GM18526 (cell line): ENCODE results near the gene CCDC112.

Experiments used
- POLR2A ChIP-seq: IDR thresholded peaks from 3 replicates; pipeline ENCODE4 v1.6.1; 2011; ENCODE audit not compliant: insufficient read length; ENCODE audit errors: extremely low read depth

Gene CCDC112

GRCh38 chr5:115291397-115291796, 5.1 kb downstream of the CCDC112 start:
- TF ChIP-seq POLR2A: no peak

GRCh38 chr5:115289104-115289503, 7.3 kb downstream of the CCDC112 start:
- TF ChIP-seq POLR2A: no peak

DNA sequence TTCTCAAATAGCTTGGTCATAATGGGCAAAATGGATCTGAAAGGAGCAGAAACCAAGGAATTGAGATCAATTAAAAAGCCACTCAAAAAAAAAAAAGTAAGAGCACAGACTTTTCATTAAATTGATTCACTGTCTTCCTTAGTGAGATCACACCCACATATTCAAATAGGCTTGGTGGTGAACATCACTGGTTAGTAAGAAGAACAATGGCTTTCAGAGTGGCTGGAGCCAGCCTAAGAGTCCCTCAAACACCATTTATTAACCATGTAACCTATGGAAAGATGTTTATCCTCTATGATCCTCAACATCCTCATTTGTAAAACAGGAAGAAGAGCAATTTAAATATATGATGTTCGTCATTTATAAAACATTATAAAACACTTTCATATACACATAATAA, 12.4 kb downstream of the CCDC112 start:
- no peak for TF ChIP-seq POLR2A

DNA sequence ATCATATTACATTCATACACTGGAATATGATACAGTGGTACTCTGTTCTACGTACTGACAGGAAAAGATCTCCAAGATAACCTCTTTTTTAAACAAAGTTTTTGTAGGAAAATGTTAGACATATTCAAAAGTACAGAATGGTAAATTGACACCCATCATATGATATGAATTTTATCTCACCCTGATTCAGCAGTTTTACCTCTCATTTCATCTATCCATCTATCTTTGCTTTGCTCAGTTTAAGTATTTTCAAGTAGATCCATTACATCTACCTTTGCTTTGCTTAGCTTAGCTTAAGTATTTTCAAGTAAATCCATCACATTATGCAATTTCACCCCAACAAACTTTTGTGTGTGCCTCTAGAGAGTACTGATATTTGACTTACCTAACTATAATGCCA, 14.3 kb downstream of the CCDC112 start:
- no peak for TF ChIP-seq POLR2A

DNA sequence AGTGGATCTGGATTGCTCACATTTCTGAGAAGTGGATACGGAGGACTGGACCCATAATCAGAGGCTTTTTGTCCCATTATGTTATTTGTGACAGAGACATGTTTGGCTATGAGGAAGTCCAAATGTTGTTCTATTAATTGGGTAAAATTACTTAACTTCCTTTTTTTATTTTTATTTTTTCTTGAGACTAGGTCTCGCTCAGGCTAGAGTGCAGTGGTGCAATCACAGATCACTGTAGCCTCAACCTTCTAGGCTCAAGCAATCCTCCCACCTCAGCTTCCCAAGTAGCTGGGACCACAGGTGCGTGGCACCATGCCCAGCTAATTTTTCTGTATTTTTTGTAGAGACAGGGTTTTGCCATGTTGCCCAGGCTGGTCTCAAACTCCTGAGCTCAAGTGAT, 21.9 kb downstream of the CCDC112 start:
- TF ChIP-seq POLR2A: no peak

DNA sequence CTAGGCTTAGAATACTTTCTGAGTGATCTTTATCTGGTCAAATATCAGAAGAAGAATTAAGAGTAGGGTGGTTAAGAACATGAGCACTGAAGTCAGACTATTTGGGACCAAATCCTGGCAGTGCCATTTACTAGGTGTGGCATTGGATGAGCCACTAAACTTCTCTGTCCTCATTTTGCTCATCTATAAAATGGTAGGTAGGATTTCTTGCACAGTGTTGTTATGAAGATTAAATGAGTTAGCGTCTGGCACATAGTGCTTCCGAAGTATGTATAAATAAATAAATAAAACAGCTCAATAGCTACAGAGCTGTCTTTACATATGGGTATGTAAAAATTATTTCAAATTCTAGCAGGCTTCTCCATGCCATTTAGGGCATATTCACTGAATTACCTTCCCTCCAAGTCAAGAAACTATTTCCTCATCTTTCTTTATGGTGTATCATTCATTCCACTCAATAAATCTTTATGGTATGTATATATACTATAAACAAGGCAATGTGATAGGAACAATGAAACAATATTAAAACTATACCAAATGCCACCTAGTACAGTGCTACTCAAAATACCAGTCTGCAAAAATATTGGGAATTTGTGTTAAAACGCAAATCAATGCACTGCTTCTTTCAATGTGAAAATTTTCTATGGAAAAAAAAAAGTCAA, 24.0 kb downstream of the CCDC112 start:
- TF ChIP-seq POLR2A: no peak

DNA sequence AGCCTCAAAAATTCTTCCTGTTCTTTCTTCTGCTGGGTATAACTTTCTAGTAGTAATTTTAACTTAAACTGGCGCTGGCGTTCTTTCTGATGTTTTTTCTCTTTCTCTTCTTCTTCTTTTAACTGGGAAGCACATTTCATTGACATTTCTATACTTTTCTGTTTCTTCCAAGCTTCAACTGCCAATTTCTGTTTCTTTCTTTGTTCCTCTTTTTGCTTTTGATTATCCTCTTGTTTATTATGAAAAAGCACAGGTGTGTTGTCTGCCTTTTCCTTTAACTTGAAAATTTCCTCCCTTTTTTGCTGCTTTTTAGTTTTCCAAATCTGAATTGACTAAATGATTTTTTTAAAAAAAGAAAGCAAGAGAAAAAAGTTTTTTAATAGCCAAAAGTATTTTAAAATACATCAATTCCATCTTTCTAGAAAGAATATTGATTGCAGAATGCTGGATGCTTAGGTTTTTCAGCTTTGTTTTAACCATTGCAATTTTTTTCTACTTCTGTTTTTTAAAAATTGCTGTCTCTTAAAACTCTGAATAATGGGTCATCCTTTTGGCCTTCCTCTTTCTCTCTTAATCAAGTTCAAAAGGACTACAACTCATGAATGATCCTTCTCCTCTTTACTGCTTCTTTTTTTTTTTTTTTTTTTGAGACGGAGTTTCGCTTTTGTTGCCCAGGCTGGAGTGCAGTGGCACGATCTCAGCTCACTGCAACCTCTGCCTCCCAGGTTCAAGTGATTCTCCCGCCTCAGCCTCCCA, 25.0 kb downstream of the CCDC112 start:
- TF ChIP-seq POLR2A: no peak

GRCh38 chr5:115267617-115268016, 28.8 kb downstream of the CCDC112 start:
- no peak for TF ChIP-seq POLR2A

DNA sequence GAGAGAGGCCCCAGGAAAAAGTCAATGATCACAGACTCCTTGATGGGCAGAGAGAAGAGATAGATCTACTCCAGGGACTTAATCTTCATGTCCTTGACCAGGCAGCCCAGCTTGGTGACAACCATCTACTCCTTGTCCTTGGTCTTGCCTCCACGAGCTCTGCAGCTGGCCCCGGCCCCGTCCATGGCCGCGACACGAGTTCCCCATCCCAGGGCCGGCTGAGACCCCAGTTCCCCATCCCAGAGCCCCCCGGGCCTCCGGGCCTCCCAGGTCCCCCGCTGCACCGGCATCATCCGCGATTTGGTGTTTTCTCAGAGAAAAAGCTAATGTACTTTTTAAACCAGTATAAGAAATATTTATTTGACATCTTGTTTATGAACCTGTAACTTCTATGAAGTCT, 31.2 kb downstream of the CCDC112 start:
- no peak for TF ChIP-seq POLR2A

- no peak for TF ChIP-seq POLR2A
These were observed 31.7 kb downstream of the CCDC112 start for GRCh38 chr5:115264786-115265185.

DNA sequence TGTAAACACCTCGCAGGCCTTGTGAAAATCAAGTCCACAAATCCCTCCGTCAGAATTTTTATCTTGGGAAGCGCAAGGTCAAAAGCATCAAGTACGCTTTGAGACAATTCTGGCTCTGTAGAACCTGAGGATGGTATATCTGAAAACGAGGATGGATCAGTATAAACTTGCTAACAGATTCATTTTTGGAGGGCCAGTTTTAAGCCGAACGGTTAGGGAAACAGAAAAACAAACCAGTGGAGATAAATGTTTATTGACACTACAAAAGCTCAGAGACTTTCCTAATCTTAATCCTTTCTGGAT, 33.4 kb downstream of the CCDC112 start:
- TF ChIP-seq POLR2A: no peak

GRCh38 chr5:115262321-115263077, 34.0 kb downstream of the CCDC112 start, which contains the start of gene PGGT1B:
PGGT1B (minus strand) TSS chr5:115262877; CDS start chr5:115262851, 26 bp downstream.
- peak; percentile 72 for TF ChIP-seq POLR2A

DNA sequence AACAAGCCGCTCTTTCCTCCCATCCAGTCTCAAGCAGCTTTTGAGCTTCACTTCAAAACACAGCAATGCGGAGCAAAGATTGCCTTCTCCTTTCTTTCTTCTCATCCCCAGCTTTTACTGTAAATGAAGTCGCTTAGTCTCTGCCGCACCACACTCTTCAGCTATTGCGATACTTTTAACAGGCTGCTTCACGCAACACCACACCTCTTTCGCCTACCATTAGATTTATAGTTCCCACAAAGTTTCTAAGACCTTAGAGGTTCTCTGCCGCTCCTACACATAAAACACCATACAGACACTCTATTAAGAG, 34.5 kb downstream of the CCDC112 start:
- no peak for TF ChIP-seq POLR2A

DNA sequence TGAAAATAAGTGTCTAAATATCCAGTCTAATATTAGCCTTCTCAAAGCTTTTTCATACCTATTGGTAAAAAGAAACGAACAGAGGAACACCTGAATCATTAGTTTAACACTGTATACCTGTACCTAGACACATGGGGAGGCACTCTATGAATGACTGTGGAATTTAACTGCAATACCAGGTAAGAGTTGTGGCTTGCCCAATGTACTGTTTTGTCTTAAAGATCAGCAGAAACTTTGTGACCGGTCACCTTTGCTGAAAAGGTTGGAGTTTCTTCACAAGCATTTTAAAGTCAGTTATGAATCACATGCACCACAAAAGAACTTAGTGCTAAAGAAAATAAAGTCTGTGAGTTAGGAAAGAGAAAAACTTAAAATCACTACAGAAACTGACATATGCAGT, 36.2 kb downstream of the CCDC112 start:
- no peak for TF ChIP-seq POLR2A

DNA sequence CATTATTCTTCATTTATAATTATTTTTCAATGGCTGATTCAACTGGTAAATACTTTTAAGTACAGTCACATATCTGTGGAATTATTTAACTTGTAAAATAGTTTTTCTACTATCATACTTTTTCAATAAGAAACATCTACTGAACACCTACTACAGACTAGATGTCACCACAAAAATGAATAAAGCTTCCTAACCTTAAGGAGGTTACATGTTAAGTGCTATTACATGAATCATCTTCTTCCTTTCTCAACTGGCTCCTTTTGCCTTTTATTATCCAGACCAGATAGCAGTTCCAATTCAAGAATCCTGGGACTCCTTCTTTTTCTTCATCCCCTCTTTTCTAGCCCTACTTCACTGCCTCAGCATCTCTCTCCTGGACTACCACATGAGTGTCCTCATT, 38.5 kb downstream of the CCDC112 start:
- no peak for TF ChIP-seq POLR2A

DNA sequence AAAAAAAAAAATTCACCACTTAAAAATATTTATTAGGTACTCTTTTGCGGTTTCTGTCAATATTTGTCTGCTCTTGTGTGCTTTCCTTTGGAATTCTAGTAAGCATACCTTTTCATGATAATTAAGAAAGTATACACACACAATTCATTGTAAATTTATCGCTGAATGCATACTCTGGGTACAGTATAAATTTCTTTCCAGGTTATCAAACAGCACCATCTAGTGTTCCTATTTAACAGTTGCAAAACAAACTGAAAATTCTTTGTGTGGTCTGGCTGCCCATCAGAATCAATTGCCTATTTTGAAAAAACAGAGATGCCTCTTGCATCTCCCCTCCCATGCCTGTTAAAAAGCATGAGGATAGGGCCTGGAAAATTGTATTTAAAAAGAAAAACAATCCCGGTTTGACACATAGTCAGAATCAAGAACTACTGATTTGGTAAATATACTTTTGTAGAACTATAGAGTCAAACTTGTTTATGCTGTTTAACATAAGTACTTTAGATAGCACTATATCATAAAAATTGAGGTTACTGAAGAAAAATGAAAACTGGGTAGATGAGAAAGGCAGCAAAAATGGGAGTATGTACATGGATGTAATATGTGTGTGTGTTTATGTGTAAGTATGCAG, 50.0 kb downstream of the CCDC112 start:
- no peak for TF ChIP-seq POLR2A

- no peak for TF ChIP-seq POLR2A
These were observed 53.0 kb downstream of the CCDC112 start for GRCh38 chr5:115243412-115243811.
